ENCODE data around the gene SWI5. TPM values are rescaled to one million over a fixed set of nuclear protein-coding genes. Genes with fewer than 3 reads are reported as not detected.

The SWI5 gene
- total RNA-seq, 1 donor from 2014 or later, result 20.7 TPM

GRCh38 chr9:128249908-128250838, 25.9 kb upstream of the SWI5 start:
- Mint-ChIP-seq H3K9me3 (no peaks in the 10 kb centered on the region), H3K36me3 (ENCODE audit: low read depth) (peaks cover 4% of the 10 kb centered on the region)

DNA sequence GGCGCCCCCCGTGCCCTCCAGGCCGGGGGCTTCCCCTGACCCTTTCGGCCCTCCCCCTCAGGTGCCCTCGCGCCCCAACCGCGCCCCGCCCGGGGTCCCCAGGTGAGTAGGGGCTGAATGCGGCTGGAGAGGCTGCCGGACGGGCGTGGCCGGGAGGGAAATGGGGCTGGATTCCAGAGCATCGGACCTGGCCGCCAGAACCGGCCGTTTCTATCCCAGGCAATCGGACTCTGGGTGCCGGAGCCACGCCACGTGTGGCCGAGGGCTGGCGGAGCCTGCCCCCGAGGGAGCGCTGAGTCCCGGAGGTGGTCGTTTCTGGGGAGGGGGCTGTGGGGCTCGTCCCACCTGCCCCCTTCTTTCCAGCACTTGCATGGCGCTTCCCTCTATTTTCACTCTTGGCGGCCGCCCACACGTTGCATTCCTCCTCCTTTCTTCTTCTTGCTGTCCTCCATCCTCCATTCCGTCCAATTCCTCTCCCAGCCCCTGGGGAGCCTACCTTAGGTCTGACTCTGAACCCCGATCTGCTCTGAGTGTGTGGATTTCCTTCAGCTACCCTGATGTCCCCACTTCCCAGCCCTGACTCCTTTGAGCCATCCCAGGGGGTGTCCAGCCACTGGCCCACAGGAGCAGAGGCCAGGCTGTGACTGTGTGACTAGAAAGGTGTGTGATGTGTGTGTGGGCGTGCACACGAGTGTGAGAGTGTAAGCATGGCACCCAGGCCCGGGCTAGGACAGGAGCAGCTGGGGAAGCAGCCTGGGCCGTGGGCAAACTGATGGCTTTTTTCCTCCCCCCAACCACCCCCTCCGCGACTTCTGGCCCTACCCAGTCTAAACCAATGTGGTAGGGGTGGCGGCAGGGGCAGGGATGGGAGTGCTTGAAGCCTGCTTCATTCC, 25.0 kb upstream of the SWI5 start:
- Mint-ChIP-seq H3K9me3 (no peaks in the 10 kb centered on the region), H3K27ac (ENCODE audit: unreplicated experiment) (no peak overlapping the region), H3K27me3 (ENCODE audit: low read depth) (peaks cover 5% of the 10 kb centered on the region), H3K4me3 (peak overlapping the region; percentile 88), H3K36me3 (ENCODE audit: low read depth) (peaks cover 5% of the 10 kb centered on the region), H3K4me1 (peaks cover 41% of the 10 kb centered on the region)
- no peak for TF ChIP-seq CTCF (conservative IDR thresholded peaks at IDR 0.05)
- no peak for DNase-seq (ENCODE audit: low read depth, low spot score)

More at GRCh38 chr9:128249908-128250838, 25.9 kb upstream of the SWI5 start:
- peaks cover 4% of the 10 kb centered on the region for H3K27me3 Mint-ChIP-seq (ENCODE audit: low read depth)
- DNase-seq (ENCODE audit: low read depth, low spot score), result peak; percentile 90
- H3K27ac Mint-ChIP-seq (ENCODE audit: unreplicated experiment), result peak overlapping the region; percentile 27
- no peak for TF ChIP-seq CTCF (conservative IDR thresholded peaks at IDR 0.05)
- peak overlapping the region; percentile 54 for H3K4me3 Mint-ChIP-seq
- H3K4me1 Mint-ChIP-seq, result peaks cover 45% of the 10 kb centered on the region

- no peak for DNase-seq (ENCODE audit: low read depth, low spot score)
- Mint-ChIP-seq H3K4me3 (peak overlapping the region; percentile 88), H3K4me1 (peaks cover 37% of the 10 kb centered on the region), H3K27ac (ENCODE audit: unreplicated experiment) (no peak overlapping the region), H3K27me3 (ENCODE audit: low read depth) (peaks cover 5% of the 10 kb centered on the region), H3K36me3 (ENCODE audit: low read depth) (peaks cover 5% of the 10 kb centered on the region), H3K9me3 (no peaks in the 10 kb centered on the region)
- no peak for TF ChIP-seq CTCF (conservative IDR thresholded peaks at IDR 0.05)
Measured at GRCh38 chr9:128251732-128252100, 24.4 kb upstream of the SWI5 start.

DNA sequence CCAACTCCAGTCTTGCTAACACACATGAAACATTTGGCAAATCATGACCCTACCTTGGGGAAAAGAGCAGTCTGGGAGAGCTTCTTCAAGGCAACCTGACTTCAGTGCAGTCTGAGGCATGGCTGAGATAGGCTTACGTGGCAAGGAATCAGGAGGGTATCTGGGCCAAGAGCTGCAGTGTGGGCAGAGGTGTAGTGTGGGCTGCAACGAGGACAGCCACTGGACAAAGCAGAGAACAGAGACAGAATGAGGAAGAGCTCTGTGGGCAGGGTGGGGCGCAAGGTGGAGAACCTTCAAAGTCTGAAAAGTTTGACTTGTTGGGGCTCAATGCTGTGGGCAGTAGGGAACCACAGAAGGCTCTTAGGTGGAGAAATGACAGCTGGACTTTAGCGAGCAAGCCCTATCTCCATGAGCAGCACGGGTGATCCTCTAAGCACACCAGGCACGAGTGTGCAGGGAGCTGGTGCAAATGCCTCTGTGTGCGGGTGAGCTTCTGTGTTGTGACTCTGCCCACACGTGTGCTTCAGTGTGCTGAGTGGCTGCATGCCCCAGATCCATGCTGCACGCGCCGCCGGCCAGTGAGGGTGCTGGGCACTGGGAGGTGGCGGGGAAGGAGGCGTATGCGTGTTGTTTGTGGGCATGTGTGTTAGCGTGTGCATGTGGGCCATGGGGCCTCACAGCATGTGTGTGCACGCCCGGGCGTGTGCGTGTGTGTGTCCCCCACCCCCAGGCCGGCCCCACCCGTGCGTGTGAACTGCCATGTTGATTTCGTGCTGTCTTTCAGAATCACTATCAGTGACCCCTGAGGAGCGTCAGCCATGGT, 23.5 kb upstream of the SWI5 start:
- H3K36me3 Mint-ChIP-seq (ENCODE audit: low read depth), result peaks cover 5% of the 10 kb centered on the region
- peaks cover 5% of the 10 kb centered on the region for H3K27me3 Mint-ChIP-seq (ENCODE audit: low read depth)
- H3K4me3 Mint-ChIP-seq, result peak overlapping the region; percentile 88
- no peak for DNase-seq (ENCODE audit: low read depth, low spot score)
- no peaks in the 10 kb centered on the region for H3K9me3 Mint-ChIP-seq
- TF ChIP-seq CTCF (conservative IDR thresholded peaks at IDR 0.05), result no peak
- peak overlapping the region; percentile 12 for H3K27ac Mint-ChIP-seq (ENCODE audit: unreplicated experiment)
- H3K4me1 Mint-ChIP-seq, result peaks cover 31% of the 10 kb centered on the region

All from neural crest cell (in vitro differentiated cells).